OCI-LY3 (cell line): ENCODE measurements around the gene SEMA3G.
A peak's percentile ranks its signal among the peaks of the same experiment; 100 is the strongest.

Source experiments
- EZH2phosphoT487 ChIP-seq: fragments of 200-600 bp; shearing (Covaris generic); IDR thresholded peaks from 2 replicates; pipeline ENCODE4 v1.6.1; 2018; ENCODE audit warnings: antibody characterized with exemption, mixed run types, low read depth
- TF ChIP-seq, protein P1 (sequence below): fragments of 200-600, 300-600 bp; sonication (generic); IDR thresholded peaks from 2 replicates; pipeline ENCODE4 v1.5.1; 2014; ENCODE audit warnings: antibody characterized with exemption, low read length, low read depth

DNA sequence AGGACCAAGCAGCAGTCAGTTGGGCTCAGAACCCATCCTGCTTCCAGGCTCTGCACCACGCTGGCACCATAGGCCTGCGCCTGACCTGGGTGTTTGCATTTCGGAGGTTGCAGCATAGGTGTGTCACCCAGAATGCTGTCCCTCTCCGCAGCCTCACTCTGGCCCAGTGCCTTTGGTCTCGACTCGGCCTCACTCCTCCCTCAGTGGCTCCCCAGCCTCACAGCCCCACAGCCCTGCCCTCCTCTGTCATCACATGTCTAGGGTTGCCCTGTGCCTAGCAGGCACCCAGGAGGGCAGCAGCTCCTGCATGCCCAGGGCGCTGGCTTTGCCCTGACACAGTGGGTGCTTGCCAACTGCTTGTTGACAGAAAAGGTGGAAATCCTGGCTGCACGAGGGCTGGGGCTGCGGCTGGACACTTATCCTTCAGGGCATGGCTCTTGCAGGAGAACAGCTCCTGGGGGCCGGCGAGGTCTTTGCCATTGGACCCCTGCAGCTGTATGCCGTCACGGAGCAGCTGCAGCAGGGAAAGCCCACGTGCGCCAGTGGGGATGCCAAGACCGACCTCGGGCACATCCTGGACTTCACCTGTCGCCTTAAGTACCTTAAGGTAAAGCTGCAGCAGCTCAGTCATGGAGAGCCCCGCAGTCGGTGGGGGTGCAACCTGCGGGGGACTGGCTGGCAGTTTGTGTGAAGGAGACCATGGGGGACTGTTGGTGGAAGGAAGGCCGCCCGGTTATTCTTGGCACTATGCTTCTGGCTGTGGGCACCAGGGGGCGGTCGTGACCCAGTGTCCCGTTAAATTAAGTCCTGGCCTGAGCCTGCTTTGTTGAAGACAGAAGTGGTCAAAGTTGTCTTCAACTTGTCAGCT is 26.7 kb upstream of the SEMA3G start:
- TF ChIP-seq, protein P1, sequence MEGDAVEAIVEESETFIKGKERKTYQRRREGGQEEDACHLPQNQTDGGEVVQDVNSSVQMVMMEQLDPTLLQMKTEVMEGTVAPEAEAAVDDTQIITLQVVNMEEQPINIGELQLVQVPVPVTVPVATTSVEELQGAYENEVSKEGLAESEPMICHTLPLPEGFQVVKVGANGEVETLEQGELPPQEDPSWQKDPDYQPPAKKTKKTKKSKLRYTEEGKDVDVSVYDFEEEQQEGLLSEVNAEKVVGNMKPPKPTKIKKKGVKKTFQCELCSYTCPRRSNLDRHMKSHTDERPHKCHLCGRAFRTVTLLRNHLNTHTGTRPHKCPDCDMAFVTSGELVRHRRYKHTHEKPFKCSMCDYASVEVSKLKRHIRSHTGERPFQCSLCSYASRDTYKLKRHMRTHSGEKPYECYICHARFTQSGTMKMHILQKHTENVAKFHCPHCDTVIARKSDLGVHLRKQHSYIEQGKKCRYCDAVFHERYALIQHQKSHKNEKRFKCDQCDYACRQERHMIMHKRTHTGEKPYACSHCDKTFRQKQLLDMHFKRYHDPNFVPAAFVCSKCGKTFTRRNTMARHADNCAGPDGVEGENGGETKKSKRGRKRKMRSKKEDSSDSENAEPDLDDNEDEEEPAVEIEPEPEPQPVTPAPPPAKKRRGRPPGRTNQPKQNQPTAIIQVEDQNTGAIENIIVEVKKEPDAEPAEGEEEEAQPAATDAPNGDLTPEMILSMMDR, result peak; percentile 46
- no peak for TF ChIP-seq EZH2phosphoT487
